ENCODE measurements around the gene SHC3.

SHC3 gene

DNA sequence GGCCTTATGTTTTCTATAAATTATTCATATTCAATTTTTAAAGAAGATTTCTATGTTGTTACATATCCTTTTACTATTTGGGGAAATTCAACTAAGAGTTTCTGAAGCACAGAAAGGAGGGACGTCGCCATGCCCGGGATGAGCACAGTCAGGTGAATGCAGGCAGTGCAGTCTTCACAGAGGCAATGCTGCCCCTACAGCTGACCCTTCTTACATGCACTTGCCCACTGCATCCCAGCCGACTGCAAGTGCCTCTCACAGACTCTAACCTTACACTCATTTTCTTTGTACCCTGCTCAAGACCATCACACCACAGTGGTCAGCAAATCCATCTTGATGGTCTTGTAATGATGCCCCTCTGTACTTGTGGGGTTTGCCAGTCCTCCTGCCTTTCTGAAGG lies 73.8 kb downstream of the SHC3 start:
- no peak for DNase-seq

DNA sequence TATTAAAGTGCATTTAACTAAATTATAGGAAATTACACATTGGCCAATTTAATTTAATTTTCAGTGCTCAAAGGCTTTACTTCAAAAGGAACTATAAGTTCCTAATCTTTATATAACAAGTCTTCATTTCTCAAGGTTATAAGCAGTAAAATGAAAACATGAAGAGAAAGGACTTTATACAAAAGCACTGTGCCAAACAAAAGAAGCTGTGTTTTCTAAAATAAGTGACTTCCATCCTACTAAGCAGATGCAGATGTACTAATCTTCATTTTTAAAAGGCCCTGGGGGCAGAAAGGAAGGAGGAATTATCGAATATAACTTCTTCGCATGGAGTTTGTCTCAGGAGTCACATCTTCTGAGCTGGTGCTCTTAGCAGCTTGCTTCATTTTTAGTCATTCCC lies 81.4 kb downstream of the SHC3 start:
- no peak for DNase-seq

- no peak for DNase-seq
Measured at GRCh38 chr9:89096807-89097206, 81.8 kb downstream of the SHC3 start.

- DNase-seq, result no peak
Measured at GRCh38 chr9:89095761-89096528, 82.7 kb downstream of the SHC3 start.

DNA sequence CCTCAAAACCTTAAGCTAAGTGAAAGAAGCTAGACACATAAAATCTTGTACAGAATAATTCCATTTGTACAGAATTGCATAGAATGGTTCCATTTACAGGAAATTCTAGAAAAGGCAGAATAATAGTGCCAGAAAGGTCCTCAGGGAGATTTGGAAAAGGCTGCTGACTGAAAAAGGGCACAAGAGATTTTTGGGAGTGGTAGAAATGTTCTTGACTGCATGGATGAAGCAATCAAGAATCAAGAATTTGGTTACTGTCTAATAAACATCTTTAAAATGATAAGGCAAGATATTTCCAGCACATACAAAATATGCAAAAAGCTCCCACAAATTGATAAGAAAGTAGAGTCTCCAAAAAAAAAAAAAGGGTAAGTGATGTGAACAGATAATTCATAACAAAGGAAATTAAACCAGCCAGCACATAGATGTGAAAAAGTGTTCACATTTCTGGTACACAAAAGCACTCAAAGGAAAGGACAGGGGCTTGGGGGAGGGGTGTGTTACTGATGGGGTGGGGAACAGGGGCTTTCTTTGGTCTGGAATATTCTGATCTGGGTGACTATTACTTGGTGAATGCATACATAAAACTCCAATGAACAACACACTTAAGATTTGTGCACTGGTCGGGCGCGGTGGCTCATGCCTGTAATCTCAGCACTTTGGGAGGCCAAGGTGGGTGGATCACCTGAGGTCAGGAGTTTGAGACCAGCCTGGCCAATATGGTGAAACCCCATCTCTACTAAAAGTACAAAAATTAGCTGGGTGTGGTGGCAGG lies 85.2 kb downstream of the SHC3 start:
- no peak for DNase-seq

DNA sequence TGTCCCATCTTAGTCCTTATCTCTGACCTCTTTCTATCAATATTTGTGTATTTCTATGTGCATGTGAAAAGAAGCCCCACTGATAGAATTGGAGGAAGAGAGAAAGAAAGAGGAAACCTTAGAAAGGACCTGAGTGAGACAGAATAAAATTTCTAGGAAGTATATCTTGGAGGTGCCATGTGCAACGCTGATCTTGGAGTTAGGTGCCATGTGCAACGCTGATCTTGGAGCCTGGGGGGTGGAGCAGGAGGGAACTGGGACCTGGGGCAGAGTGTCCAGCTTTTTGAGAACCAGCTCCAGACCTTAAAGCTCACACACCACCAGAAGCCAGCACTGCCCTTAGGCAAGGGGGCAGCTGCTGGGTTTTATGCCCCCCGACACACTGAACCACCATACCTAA lies 89.4 kb downstream of the SHC3 start:
- DNase-seq, result no peak

DNA sequence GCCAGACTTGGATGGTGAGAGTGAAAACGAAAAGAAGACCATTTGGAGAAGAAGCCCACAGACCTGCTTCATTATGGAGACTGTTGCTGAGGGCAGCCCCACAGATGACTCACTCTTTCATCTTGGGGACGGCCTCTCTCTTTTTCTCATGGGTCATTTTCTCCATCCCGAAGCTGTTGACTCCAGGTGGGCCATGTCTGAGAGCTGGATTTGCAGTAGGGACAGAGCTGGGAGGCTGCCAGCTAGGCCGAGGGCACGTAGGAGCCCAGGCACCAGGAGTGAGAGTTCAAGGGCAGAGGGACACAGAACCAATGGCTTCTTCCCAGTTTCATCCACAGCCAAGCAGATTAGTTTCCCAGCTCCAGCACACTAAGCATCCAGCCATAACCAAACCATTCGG lies 95.0 kb downstream of the SHC3 start:
- no peak for DNase-seq

GRCh38 chr9:89080193-89080592 lies 98.4 kb downstream of the SHC3 start:
- DNase-seq, result no peak

DNA sequence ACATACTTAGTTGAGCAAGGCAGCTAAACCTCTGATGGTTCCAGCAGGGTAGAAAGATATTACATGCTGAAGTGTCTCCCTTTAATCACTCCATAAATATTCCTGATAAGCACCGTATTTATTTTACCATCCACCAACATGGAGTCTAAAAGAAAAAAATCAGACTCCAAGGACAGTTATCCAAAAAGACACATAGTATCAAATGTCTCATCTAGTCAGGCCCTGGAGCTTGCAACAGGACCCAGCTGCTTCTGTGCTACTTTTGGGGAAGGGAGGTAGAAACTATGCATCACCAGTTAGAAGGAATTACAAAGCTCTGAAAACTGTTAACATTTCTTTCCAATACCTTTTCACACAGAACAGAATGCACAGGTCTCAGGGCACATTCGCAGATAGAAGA lies 99.2 kb downstream of the SHC3 start:
- no peak for DNase-seq

DNA sequence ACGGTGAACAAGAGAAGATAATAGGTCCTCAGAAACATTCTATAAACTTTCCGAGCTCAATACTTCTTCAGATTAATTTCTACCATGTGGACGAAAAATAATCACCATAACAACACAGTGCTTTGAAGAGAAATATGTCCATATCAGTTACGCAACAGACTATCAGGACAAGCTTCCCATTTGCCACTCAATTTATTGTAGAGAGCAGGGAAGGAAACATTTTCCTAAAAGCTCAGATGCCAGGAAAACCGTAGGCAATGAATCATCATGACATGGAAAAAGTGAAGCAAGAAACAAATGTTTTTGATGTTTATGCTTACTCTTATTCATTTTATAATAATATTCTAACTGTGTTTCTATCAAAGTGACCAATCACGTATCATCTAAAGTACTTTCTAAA lies 99.8 kb downstream of the SHC3 start:
- DNase-seq, result no peak

DNA sequence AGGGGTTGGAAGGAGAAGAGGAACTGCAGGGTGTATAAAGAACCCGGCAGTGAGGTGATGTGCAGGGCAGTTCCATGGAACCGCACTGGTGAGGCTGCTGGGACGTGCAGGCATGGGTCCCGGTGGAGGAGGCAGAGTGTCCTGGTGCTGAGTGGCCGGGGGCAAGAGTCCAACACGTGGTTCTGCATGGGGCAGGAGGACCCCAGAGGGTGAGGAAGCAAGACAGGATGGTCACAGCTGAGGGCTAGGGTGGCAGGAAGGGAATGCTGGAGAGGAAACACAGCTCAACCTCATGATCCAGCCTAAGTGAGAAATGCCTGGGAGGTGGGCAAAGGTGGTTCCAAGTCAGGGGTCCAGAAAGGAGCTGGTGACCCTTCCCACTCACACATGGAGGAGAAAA lies 100.2 kb downstream of the SHC3 start:
- DNase-seq, result no peak

- DNase-seq, result no peak
Measured at GRCh38 chr9:89077519-89077918, 101.1 kb downstream of the SHC3 start.

DNA sequence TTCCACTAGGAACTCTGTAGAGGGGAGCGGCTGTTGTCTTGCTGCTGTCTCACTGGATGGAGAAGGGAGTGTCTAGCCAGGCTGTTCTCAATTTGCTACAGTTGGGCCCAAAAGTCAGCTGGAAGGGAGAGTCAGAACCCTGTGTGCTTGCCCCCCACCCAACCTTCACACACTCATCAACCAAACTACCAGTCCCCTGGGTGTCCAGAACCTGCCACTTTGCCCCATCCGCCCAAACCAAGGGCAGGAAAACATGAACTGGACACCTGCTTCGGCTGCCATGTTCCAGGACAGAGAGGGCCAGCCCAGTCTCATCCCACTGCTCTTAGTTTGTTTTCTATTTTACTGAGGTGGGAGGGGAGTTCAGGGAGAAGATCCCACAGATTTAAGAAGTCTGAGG lies 105.2 kb downstream of the SHC3 start:
- no peak for DNase-seq

DNA sequence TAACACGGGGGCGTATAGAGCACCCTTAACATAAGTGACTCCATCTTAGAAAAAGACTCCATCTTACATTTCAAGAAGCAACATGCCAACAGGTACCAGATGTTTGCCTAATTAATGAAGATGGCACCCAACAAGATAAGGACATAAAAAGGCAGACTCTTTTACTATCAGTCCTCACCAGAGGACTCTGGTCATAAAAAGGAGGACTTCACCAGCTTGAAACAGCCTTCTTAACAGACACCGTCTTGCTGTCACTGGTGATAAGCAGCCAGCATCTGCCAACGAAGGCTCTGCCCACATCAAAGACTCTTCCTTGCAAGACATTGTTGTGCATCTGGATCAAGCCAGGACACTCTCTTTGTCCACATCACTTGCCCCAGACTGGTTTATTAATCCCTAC lies 107.0 kb downstream of the SHC3 start:
- no peak for DNase-seq

DNA sequence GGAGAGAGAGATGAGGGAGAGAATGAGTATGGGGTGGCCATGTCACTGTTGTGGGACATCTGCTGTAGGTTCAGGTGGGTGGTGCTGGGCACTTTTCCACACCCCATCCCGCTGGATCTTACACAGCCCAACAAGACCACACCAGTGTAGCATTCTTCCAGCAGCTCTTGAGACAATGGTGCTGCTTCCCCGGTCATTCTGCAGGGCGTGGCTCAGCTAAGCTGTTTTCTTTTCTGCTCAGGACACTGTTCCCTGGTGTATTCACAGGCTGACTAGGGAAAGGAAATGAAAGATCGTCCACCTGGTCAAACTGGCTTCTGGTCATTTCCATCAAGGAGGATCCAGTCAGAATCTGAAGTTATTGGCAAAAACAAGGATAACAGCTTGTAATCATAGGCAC lies 111.8 kb downstream of the SHC3 start:
- no peak for DNase-seq

DNA sequence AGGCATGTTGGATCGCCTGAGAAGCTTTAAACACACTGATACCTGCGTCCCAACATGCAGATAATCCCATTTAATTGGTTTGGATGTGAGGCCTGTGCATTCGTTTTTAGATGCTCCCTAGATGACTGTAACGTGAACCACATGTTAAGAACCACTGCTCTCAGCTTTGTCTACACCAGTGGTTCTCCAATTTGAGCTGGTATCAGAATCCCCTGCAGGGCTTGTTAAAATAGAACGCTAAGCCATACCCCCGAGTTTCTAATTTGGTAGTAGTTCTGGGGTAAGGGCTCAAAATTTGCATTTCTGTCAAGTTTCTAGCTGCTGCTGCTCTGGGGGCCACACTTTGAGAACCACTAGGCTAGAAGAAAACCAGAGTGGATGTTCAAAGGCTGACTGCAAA lies 112.7 kb downstream of the SHC3 start:
- no peak for DNase-seq

- no peak for DNase-seq
Measured at GRCh38 chr9:89060790-89061189, 117.8 kb downstream of the SHC3 start.

- DNase-seq, result no peak
Measured at GRCh38 chr9:89059925-89060506, 118.6 kb downstream of the SHC3 start.

DNA sequence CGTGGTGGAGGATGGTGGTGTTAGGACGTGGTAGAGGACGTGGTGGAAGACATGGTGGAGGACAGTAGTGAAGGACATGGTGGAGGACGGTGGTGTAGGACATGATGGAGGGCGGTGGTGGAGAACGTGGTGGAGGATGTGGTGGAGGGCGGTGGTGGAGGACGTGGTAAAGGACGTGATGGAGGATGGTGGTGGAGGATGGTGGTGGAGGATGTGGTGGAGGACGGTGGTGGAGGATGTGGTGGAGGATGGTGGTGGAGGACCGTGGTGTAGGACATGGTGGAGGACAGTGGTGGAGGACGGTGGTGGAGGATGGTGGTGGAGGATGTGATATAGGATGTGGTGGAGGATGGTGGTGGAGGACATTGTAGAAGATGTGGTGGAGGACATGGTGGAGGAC lies 119.7 kb downstream of the SHC3 start:
- no peak for DNase-seq

GRCh38 chr9:89054865-89055495 lies 123.6 kb downstream of the SHC3 start:
- DNase-seq, result no peak

- no peak for DNase-seq
Measured at GRCh38 chr9:89053301-89053700, 125.3 kb downstream of the SHC3 start.

DNA sequence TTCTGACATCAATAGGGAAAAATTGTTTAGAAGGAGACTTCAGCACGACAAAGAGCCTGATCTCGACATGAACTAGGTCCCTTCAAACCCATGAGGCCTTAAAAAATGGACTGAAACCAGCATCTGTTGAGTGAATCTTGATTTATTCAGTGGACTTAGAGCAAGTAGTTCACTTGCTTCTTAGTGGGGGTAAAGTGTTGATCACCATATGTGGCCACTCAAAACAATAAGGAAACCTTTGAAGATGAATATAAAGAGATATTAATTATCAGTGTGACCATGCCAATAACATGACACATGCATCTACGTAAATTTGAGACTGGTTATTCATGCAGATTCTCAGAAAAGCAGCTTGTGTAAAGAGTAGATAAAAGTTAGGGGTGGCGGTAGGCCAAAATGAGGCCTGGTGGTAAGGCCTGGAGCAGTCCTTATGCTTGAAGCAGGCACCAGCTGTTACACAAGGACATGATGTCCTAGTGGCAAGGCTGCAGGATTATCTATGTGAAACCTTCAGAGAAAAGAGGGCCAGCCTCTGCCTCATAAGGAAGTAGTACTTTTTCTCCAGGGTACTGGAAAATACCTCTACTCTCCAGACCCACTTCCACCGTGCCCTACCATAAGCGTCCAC lies 126.0 kb downstream of the SHC3 start:
- no peak for DNase-seq

DNA sequence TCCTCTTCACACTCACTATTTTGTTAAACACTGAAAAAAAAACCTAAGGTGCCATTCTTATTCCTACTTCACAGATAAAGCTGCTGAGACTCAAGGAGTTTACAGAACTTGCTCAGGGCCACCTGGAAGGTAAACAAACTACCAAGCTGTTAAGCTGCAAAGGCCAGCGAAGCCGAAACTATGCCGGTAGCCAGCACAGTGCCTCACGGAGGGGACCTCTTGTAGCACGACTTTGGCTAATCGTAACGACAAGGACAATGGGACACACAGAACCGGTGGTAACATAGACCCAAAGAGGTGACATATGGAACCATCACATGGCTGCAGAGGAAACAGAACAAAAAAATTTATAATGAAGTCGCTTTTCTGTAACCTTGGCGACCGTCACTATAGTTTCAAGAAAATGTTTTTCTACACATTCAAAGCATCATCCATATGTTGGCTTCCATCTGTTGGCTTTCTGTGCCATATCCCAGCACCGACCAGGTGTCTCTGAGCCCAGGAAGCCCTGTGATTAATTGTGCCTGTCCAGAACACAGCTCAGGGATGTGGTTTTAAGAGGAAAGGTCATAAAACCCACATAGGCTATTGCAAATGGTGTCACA lies 127.1 kb downstream of the SHC3 start:
- no peak for DNase-seq

Measured in activated T-cell treated with anti-CD3 and anti-CD28 coated beads, Interleukin-2, amount 50 U/mL, for 48 hours (primary cell).